H9 (cell line): ENCODE results near the gene MGAT5. TPM values are rescaled to one million over a fixed set of nuclear protein-coding genes. Genes with fewer than 3 reads are reported as not detected.

Source experiments
- DNase-seq: peaks from one replicate; pipeline ENCODE4 v3.0.0-alpha.2; 2017
- H2AFZ ChIP-seq: one replicate; pipeline ENCODE4 v1.6.1; 2013; ENCODE audit warnings: mild to moderate bottlenecking, low read length, control low read depth, moderate library complexity
- H2AK5ac ChIP-seq: 2 replicates; pipeline ENCODE4 v1.6.1; 2013; ENCODE audit warnings: low read length, control low read depth, mixed read lengths; ENCODE audit not compliant: insufficient read length
- H2BK120ac ChIP-seq: one replicate; pipeline ENCODE4 v1.6.1; 2013; ENCODE audit warnings: low read depth, mild to moderate bottlenecking, low read length, control low read depth, inconsistent platforms; ENCODE audit not compliant: poor library complexity, severe bottlenecking
- H2BK12ac ChIP-seq: 2 replicates; pipeline ENCODE4 v1.6.1; 2013; ENCODE audit warnings: low read length, control low read depth, mixed read lengths, low read depth; ENCODE audit not compliant: insufficient read length
- H2BK15ac ChIP-seq: 2 replicates; pipeline ENCODE4 v1.6.1; 2013; ENCODE audit warnings: low read depth, low read length, control low read depth
- H2BK20ac ChIP-seq: one replicate; pipeline ENCODE4 v1.6.1; 2013; ENCODE audit warnings: low read depth, mild to moderate bottlenecking, low read length, control low read depth, inconsistent platforms; ENCODE audit not compliant: poor library complexity, severe bottlenecking
- H2BK5ac ChIP-seq: 2 replicates; pipeline ENCODE4 v1.6.1; 2013; ENCODE audit warnings: low read length, control low read depth, mixed read lengths; ENCODE audit not compliant: insufficient read length
- H3K14ac ChIP-seq: 2 replicates; pipeline ENCODE4 v1.6.1; 2013; ENCODE audit warnings: low read length, control low read depth; ENCODE audit not compliant: insufficient read depth
- H3K18ac ChIP-seq: 2 replicates; pipeline ENCODE4 v1.6.1; 2013; ENCODE audit warnings: low read depth, mild to moderate bottlenecking, mixed read lengths, low read length, control low read depth; ENCODE audit not compliant: insufficient read length
- H3K23ac ChIP-seq: 2 replicates; pipeline ENCODE4 v1.6.1; 2013; ENCODE audit warnings: low read length, control low read depth, mixed read lengths, low read depth; ENCODE audit not compliant: insufficient read length
- H3K23me2 ChIP-seq: 2 replicates; pipeline ENCODE4 v1.6.1; 2013; ENCODE audit warnings: low read depth, mild to moderate bottlenecking, mixed read lengths, low read length, control low read depth; ENCODE audit not compliant: insufficient read length, poor library complexity, severe bottlenecking
- H3K27ac ChIP-seq: 2 replicates; pipeline ENCODE4 v1.5.1; 2013; ENCODE audit warnings: low read length, control low read depth, mixed read lengths, low read depth; ENCODE audit not compliant: insufficient read length
- H3K27me3 ChIP-seq: 2 replicates; pipeline ENCODE4 v1.6.1; 2013; ENCODE audit warnings: low read length, control low read depth, inconsistent platforms; ENCODE audit not compliant: insufficient read depth
- H3K4ac ChIP-seq: 2 replicates; pipeline ENCODE4 v1.6.1; 2013; ENCODE audit warnings: low read depth, mild to moderate bottlenecking, control low read depth, inconsistent platforms, low read length, moderate library complexity
- H3K4me1 ChIP-seq: 2 replicates; pipeline ENCODE4 v1.6.1; 2013; ENCODE audit warnings: low read length, control low read depth, inconsistent platforms; ENCODE audit not compliant: insufficient read depth
- H3K4me2 ChIP-seq: 2 replicates; pipeline ENCODE4 v1.6.1; 2013; ENCODE audit warnings: low read length, control low read depth, mixed read lengths; ENCODE audit not compliant: insufficient read length, insufficient read depth
- H3K56ac ChIP-seq: 2 replicates; pipeline ENCODE4 v1.6.1; 2013; ENCODE audit warnings: low read depth, mild to moderate bottlenecking, mixed read lengths, low read length, control low read depth; ENCODE audit not compliant: insufficient read length
- H3K79me1 ChIP-seq: 2 replicates; pipeline ENCODE4 v1.6.1; 2013; ENCODE audit warnings: low read depth, mild to moderate bottlenecking, moderate library complexity, low read length, control low read depth, inconsistent platforms; ENCODE audit not compliant: insufficient read depth, poor library complexity, severe bottlenecking
- H3K79me2 ChIP-seq: 2 replicates; pipeline ENCODE4 v1.6.1; 2013; ENCODE audit warnings: low read length, control low read depth, inconsistent platforms; ENCODE audit not compliant: insufficient read depth
- H3K9ac ChIP-seq: 2 replicates; pipeline ENCODE4 v1.6.1; 2013; ENCODE audit warnings: low read length, control low read depth, mixed read lengths; ENCODE audit not compliant: insufficient read length; ENCODE audit errors: extremely low read depth
- H3K9me3 ChIP-seq: one replicate; pipeline ENCODE4 v1.6.1; 2013; ENCODE audit warnings: low read depth, low read length, inconsistent platforms; ENCODE audit not compliant: control insufficient read depth
- H3T11ph ChIP-seq: one replicate; pipeline ENCODE4 v1.6.1; 2013; ENCODE audit warnings: mild to moderate bottlenecking, low read length, control low read depth, inconsistent platforms
- H4K20me1 ChIP-seq: one replicate; pipeline ENCODE4 v1.6.1; 2013; ENCODE audit not compliant: control insufficient read depth, insufficient read length, insufficient read depth
- H4K5ac ChIP-seq: 2 replicates; pipeline ENCODE4 v1.6.1; 2013; ENCODE audit warnings: low read depth, mild to moderate bottlenecking, mixed read lengths, low read length, control low read depth; ENCODE audit not compliant: insufficient read length
- H4K8ac ChIP-seq: replicated peaks from 2 replicates; pipeline ENCODE4 v1.6.1; 2013; ENCODE audit warnings: low read length, control low read depth, mixed read lengths, low read depth; ENCODE audit not compliant: insufficient read length
- H4K91ac ChIP-seq: 2 replicates; pipeline ENCODE4 v1.6.1; 2013; ENCODE audit warnings: low read depth, mild to moderate bottlenecking, moderate library complexity, mixed read lengths, low read length, control low read depth; ENCODE audit not compliant: insufficient read length
- H3K27ac Mint-ChIP-seq, 3 experiments: 2 replicates in 2 of 3; 3 replicates in 1 of 3; pipeline ENCODE4 v1.8.0; 2020 to 2021; ENCODE audit warnings: mixed read lengths in 3 of 3, mild to moderate bottlenecking in 1 of 3, moderate library complexity in 1 of 3
- H3K27me3 Mint-ChIP-seq: 2 replicates; pipeline ENCODE4 v1.8.0; 2021; ENCODE audit warnings: low read depth, mild to moderate bottlenecking, moderate library complexity, mixed read lengths
- H3K36me3 Mint-ChIP-seq, 3 experiments: 2 replicates in 2 of 3; 3 replicates in 1 of 3; pipeline ENCODE4 v1.8.0; 2020 to 2021; ENCODE audit warnings: low read depth in 3 of 3, mixed read lengths in 3 of 3; ENCODE audit not compliant: insufficient read depth in 1 of 3
- H3K4me1 Mint-ChIP-seq, 2 experiments: 2 replicates each; pipeline ENCODE4 v1.8.0; 2020; ENCODE audit warnings: mixed read lengths in 2 of 2
- H3K4me3 Mint-ChIP-seq, 2 experiments: 2 replicates in 1 of 2; 3 replicates in 1 of 2; pipeline ENCODE4 v1.8.0; 2020 to 2021; ENCODE audit warnings: mild to moderate bottlenecking in 2 of 2, mixed read lengths in 2 of 2, moderate library complexity in 1 of 2
- H3K9me3 Mint-ChIP-seq, 2 experiments: 2 replicates in 1 of 2; 3 replicates in 1 of 2; pipeline ENCODE4 v1.8.0; 2020; ENCODE audit warnings: mild to moderate bottlenecking in 2 of 2, mixed read lengths in 2 of 2, moderate library complexity in 1 of 2
- CTCF ChIP-seq: fragments of 200-600 bp; sonication (generic); conservative IDR thresholded peaks from 3 replicates; pipeline ENCODE4 v1.8.0; 2021; ENCODE audit warnings: antibody characterized with exemption, mild to moderate bottlenecking
- WGBS: extraction: QIAGEN DNeasy Blood & Tissue Kit; methylation state at CpG from one replicate; pipeline ENCODE4 v1.1.7; 2013; ENCODE audit warnings: missing lambda C conversion rate, low lambda C conversion rate, mixed read lengths; ENCODE audit not compliant: insufficient read length; ENCODE audit errors: extremely low coverage; 5-methylcytosine and 5-hydroxymethylcytosine counted together
- total RNA-seq: library from RNA; stranded (reverse); gene quantifications from 2 replicates; pipeline ENCODE4 v1.2.1, GENCODE V29; 2021

The MGAT5 gene
- total RNA-seq, 1 experiment from 2014 or later: 25.7 TPM

DNA sequence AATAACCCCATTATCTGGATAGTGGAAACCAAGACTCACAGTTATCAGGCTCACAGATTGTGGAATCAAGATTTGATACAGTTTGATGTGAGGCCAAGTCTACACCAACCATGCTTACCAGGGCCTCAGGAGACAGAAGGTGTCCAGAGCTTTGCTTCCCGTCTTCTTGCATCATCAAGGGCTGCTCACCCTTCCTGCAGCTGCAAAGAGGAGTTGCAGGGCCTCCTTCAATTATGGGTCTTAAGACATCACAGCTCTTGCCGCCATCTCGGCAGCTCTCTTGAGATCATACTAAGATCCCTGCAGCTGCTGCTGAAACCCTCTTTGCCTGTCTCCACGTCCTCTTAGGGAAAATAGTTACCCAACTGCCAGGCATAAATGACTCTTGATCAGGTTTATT is 176.0 kb downstream of the MGAT5 start:
- no peak overlapping the region for H4K5ac ChIP-seq
- H3K23me2 ChIP-seq: no peaks in the 10 kb centered on the region
- Mint-ChIP-seq H3K27ac (no peak overlapping the region), H3K27me3 (peaks cover 75% of the 10 kb centered on the region), H3K4me1 (peaks cover 15 to 24% of the 10 kb centered on the region in 2 experiments), H3K4me3 (no peak overlapping the region), H3K9me3 (no peaks in the 10 kb centered on the region), H3K36me3 (peaks cover 0 to 24% (median 10%) of the 10 kb centered on the region in 3 experiments; a peak in 5 of 7 replicates)
- H2AFZ ChIP-seq: no peak overlapping the region
- H3K14ac ChIP-seq: no peak overlapping the region
- no peak overlapping the region for H2BK5ac ChIP-seq
- no peak overlapping the region for H4K8ac ChIP-seq
- peaks cover 2% of the 10 kb centered on the region; the same call in 1 of the 2 replicates for H3K4me1 ChIP-seq
- no peak overlapping the region for H3K56ac ChIP-seq
- H3K27me3 ChIP-seq: peaks cover 13% of the 10 kb centered on the region
- no peaks in the 10 kb centered on the region for H3K9me3 ChIP-seq
- no peak for TF ChIP-seq CTCF
- H4K91ac ChIP-seq: no peak overlapping the region
- WGBS: no CpG with 5 or more reads among the region's 4 CpGs
- H3K18ac ChIP-seq: no peak overlapping the region
- H3T11ph ChIP-seq: no peak overlapping the region
- no peak overlapping the region for H2BK20ac ChIP-seq
- H3K9ac ChIP-seq: no peak overlapping the region
- H3K23ac ChIP-seq: no peak overlapping the region
- H3K27ac ChIP-seq: no peak overlapping the region
- no peak overlapping the region for H3K4me2 ChIP-seq
- H2AK5ac ChIP-seq: no peak overlapping the region
- H3K79me1 ChIP-seq: no peaks in the 10 kb centered on the region
- no peak overlapping the region for H2BK15ac ChIP-seq
- H3K4ac ChIP-seq: no peak overlapping the region
- H3K79me2 ChIP-seq: no peaks in the 10 kb centered on the region
- DNase-seq: no peak
- no peak overlapping the region for H2BK120ac ChIP-seq
- H4K20me1 ChIP-seq: peaks cover 2% of the 10 kb centered on the region
- no peak overlapping the region for H2BK12ac ChIP-seq
